Lower lobe of right lung (tissue), 2 donors: ENCODE measurements around the gene GGT6. TPM values are rescaled to one million over a fixed set of nuclear protein-coding genes. Genes with fewer than 3 reads are reported as not detected.
A peak's percentile ranks its signal among the peaks of the same experiment; 100 is the strongest.

Experiments
- ATAC-seq, 2 donors: fragments of 200-7000 bp; cut with Tn5 transposase; one replicate each; pipeline ENCODE4 v1.9.1; 2020 to 2022; ENCODE audit warnings: mild to moderate bottlenecking in 2 of 2, moderate library complexity in 2 of 2
- DNase-seq: peaks from one replicate; pipeline ENCODE4 v3.0.0-alpha.2; 2020
- H3K27ac ChIP-seq: fragments of 200-600 bp; one replicate; pipeline ENCODE4 v1.8.0; 2022
- H3K27me3 ChIP-seq: fragments of 200-600 bp; one replicate; pipeline ENCODE4 v1.8.0; 2022; ENCODE audit warnings: low read depth
- H3K36me3 ChIP-seq: fragments of 200-600 bp; one replicate; pipeline ENCODE4 v1.8.0; 2022; ENCODE audit warnings: mild to moderate bottlenecking
- H3K4me1 ChIP-seq: fragments of 200-600 bp; one replicate; pipeline ENCODE4 v1.8.0; 2022
- H3K4me3 ChIP-seq: fragments of 200-600 bp; one replicate; pipeline ENCODE4 v1.8.0; 2022; ENCODE audit warnings: mild to moderate bottlenecking
- H3K9me3 ChIP-seq: fragments of 200-600 bp; one replicate; pipeline ENCODE4 v1.8.0; 2022
- intact Hi-C: fragments of 100-400 bp; cut with DNase I; formaldehyde crosslinking; loops from one replicate; pipeline ENCODE4 v1.11.0; 2022
- total RNA-seq: library from RNA; stranded (reverse); fragmentation: NEBNext Ultra II Directional; extraction: Animal tissue kit (Norgen Biotek cat#: 25700); gene quantifications from one replicate; pipeline ENCODE4 v1.2.1, GENCODE V29; 2021
- TF ChIP-seq, protein P1 (sequence below): fragments of 200-600 bp; IDR thresholded peaks from one replicate; pipeline ENCODE4 v1.8.0; 2022; ENCODE audit warnings: antibody characterized with exemption, mild to moderate bottlenecking
- donor health status: DM: no; HTN: yes; CAD: no; lungs with severe emphysema.

GGT6 gene
- total RNA-seq, 1 donor from 2014 or later: 3.7 TPM

DNA sequence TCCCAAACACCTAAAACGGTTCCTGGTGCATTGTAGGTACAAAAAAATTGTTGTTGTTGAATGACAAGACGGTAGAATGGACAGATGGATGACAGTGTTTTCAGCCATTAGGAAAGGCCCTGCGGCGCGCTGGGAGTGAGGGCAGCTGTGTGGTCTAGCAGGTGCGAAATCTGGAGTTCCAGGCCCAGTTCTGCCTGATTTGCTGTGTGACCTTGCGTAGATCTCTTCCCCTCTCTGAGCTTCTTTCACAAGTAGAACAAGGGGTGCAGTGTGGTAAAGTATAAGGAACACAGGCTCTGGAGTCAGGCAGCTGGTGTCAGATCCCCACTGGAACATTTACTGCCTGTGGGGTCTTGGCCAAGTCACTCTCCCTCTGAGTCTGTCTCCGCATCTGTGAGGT lies 36.4 kb downstream of the GGT6 start:
- Histone ChIP-seq H3K4me3 (no peak overlapping the region), H3K4me1 (peaks cover 48% of the 10 kb centered on the region), H3K27me3 (no peaks in the 10 kb centered on the region), H3K27ac (no peak overlapping the region), H3K36me3 (peaks cover 5% of the 10 kb centered on the region), H3K9me3 (no peaks in the 10 kb centered on the region)
- no peak for ATAC-seq
- DNase-seq: no peak
- intact Hi-C loops: no loop called here
- TF ChIP-seq, protein P1, sequence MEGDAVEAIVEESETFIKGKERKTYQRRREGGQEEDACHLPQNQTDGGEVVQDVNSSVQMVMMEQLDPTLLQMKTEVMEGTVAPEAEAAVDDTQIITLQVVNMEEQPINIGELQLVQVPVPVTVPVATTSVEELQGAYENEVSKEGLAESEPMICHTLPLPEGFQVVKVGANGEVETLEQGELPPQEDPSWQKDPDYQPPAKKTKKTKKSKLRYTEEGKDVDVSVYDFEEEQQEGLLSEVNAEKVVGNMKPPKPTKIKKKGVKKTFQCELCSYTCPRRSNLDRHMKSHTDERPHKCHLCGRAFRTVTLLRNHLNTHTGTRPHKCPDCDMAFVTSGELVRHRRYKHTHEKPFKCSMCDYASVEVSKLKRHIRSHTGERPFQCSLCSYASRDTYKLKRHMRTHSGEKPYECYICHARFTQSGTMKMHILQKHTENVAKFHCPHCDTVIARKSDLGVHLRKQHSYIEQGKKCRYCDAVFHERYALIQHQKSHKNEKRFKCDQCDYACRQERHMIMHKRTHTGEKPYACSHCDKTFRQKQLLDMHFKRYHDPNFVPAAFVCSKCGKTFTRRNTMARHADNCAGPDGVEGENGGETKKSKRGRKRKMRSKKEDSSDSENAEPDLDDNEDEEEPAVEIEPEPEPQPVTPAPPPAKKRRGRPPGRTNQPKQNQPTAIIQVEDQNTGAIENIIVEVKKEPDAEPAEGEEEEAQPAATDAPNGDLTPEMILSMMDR: no peak

DNA sequence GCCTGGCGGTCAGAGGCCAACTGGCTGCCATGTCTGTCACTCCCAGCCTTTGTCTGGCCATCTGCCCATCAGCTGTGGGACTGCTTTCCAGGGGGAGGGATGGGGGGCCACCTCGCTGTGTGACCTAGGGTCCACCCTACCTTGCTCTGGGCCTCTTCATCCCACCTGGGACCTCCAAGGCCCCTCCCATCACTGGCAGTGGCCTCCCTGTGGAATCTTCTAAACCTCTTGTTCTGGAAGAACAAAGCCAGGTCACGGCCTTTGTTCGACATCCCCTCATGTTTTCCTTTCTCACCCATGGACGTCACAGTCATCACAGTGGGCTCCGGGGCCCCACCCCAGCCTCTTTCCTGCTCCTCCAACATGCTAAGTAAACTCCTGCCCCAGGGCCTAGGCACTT lies 37.7 kb downstream of the GGT6 start:
- DNase-seq (no peak), ATAC-seq (no peak)
- H3K36me3 ChIP-seq: peaks cover 5% of the 10 kb centered on the region
- H3K27me3 ChIP-seq: no peaks in the 10 kb centered on the region
- no peak overlapping the region for H3K4me3 ChIP-seq
- intact Hi-C loops: no loop called here
- H3K4me1 ChIP-seq: peaks cover 56% of the 10 kb centered on the region
- H3K27ac ChIP-seq: peak overlapping the region; percentile 90
- no peaks in the 10 kb centered on the region for H3K9me3 ChIP-seq
- TF ChIP-seq, protein P1: no peak

DNA sequence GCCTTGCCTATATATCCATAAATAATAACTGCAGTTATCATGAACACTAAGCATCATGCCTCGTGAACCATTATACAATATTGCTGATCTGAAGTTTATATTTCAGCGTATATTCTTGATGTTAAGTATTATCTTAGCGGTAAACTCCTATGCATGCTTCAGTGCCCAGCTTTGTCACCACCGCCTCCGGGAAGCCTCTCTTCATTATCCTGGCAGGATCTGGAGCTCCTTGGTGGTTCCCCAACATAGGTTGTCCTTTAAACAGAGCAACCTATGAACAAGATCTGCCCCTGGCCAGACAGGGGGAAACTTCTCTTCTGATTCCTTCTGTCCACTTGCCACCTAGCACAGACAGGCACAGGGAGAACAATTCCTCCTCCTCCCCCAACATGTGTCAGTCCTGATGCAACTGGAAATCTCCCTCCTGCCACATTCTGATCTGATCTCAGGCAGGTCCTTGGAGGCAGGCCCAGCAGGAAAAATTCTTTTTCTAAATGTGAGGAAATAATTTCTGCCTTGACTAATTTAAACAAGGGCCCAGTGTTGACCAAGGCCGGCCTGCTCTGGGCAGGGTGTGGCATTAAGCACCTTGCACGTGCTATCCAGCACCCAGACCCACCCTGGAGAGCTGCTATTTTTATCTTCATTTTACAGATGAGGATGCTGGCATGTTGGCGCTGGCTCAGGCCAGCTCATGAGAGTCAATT lies 39.3 kb downstream of the GGT6 start:
- Histone ChIP-seq H3K27ac (peak overlapping the region; percentile 90), H3K9me3 (no peaks in the 10 kb centered on the region), H3K4me3 (no peak overlapping the region), H3K36me3 (peaks cover 5% of the 10 kb centered on the region), H3K27me3 (no peaks in the 10 kb centered on the region), H3K4me1 (peaks cover 52% of the 10 kb centered on the region)
- DNase-seq (peak; percentile 86), ATAC-seq (peak; percentile 91)
- TF ChIP-seq, protein P1: no peak
- intact Hi-C loops: no loop called here

DNA sequence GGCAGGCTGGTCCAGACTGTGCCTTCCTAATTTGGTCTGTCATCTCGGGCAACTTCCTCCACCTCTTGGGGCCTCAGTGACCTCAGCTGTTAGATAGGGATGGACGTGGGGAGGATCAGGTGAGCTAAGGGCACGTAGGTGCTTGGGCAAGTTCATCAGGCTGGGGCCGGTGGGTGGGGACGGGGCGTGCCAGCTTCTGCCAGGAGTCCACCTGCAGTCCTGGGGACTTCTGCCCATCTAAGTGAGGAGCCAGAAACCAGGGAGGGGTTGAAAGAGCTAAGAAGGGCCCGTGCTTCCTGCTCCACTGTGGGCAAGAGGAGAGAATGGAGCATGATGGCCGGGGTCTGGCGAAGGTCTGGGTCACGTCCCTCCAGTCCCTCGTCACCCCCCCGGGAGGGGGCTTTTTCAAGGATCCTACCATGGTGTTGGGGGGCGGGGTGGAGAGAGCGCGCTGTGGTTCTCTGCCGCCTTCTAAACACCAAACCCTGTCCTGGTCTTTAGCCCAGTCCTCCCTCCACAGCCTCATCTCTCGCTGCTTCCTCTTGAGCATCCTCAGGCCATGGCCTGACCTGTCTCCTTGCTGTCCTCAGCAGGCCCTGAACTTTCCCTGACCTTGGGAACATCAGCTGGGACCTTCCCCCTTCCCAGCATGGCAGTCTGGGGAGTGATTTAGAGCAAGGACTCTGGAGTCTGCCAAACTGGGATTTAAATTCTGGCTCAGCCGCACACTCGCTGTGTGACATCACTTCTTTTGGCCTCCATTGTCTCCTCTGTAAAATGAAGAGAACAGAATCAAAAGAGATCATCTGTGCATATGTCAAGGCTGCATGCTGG lies 40.1 kb downstream of the GGT6 start:
- intact Hi-C loops: no loop called here
- ATAC-seq (no peak), DNase-seq (no peak)
- Histone ChIP-seq H3K4me3 (no peak overlapping the region), H3K27ac (peak overlapping the region; percentile 90), H3K36me3 (peaks cover 4% of the 10 kb centered on the region), H3K9me3 (no peaks in the 10 kb centered on the region), H3K27me3 (no peaks in the 10 kb centered on the region), H3K4me1 (peaks cover 60% of the 10 kb centered on the region)
- TF ChIP-seq, protein P1: no peak

DNA sequence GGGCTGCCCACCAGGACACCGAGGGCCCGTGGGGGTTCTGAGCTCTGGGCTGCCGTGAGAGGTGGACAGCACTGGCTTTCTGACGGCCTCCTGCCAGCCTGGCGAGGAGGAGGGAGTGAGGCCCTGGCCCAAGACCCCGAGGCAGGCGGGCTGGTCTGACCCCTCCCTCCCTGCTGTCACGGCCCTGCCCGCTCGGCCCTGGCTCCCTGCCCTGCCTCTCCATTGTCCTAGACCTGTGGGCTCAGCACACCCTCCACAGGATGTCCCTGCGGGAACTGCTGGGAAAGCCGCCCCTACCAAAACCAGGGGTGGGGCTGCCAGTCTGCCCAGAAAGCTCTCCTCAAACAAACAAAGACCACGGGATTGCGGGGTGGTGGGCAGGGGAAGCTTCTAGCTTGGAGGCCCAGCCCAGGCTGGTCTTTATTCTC lies 41.0 kb downstream of the GGT6 start:
- Histone ChIP-seq H3K27ac (peak overlapping the region; percentile 90), H3K4me3 (no peak overlapping the region), H3K36me3 (no peaks in the 10 kb centered on the region), H3K4me1 (peaks cover 69% of the 10 kb centered on the region), H3K27me3 (no peaks in the 10 kb centered on the region), H3K9me3 (no peaks in the 10 kb centered on the region)
- ATAC-seq (peak; percentile 61 to 75), DNase-seq (peak; percentile 86)
- TF ChIP-seq, protein P1: no peak
- intact Hi-C loops: no loop called here
